Caki2 (cell line): Measurements from ENCODE around the gene CMBL. TPM values are rescaled to one million over a fixed set of nuclear protein-coding genes. Genes with fewer than 3 reads are reported as not detected.
"Not testable (repeated sequence)": the region's sequence is repeated elsewhere in the genome, so short reads cannot be mapped to it uniquely, and the experiment has no call there.

Experiments used
- DNase-seq: peaks from one replicate; pipeline ENCODE4 v3.0.0-alpha.2; 2015; ENCODE audit warnings: low read depth
- in situ Hi-C: cut with HindIII; loops from 2 replicates; pipeline ENCODE4 v1.10.0; 2016; ENCODE audit warnings: low sequenced_read_pairs, low pct_unique_long_range_greater_than_20kb, mixed read lengths
- total RNA-seq: library from RNA; depleted of rRNA; stranded (reverse); fragments of >200 nt; shearing (Covaris generic); gene quantifications from 2 replicates; pipeline ENCODE4 v1.2.3, GENCODE V29; 2014; ENCODE audit warnings: low replicate concordance

The CMBL gene
- total RNA-seq, 1 experiment from 2014 or later = 219 TPM

DNA sequence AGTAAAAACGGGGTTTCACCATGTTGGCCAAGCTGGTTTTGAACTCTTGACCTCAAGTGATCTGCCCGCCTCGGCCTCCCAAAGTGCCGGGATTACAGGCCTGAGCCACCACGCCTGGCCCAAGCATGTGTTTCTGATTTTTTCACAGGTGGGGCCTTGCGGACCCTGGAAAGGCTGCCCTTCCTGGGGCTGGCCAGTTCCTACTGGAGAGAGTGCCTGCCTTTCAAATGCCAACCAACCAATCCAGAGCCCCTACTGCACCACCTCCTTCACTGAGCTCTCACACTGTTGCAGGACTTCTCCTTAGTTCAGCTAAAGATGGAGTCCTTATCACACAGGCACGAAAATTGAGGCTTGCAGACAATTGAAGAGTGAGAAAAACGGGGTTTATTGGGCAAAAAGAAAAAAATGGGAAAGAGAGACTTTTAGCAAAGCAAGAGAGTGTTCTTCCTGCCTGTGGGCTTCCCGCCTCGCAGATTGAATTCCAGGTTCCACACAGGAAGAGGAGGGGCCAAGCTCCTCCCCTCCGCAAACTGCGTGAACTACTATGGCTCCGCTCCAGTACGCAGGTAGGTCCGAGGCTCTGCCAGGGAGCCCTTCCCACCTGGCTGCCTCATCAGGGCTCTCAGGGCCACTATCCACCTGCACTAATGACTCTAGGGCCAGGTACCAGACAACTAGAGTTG lies 8.3 kb upstream of the CMBL start:
- in situ Hi-C loops = no loop called here
- no peak for DNase-seq

DNA sequence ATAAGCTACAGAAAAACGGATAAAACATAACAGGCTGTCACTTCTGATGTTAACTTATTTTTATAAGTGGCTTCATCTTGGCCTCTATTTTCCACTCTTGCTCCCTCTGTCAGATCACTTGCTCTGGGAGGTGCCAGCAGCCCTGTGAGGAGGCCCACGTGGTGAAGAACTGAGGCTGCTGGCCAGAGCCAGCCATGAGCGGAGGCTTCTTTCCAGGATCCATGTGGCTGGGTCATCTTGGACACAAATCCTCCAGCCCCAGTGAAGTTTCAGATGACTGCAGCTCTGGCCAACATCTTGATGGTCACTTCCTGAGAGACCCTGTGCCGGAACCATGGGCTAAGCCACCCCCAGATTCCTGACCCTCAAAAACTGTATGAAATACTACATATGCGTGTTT lies 7.5 kb upstream of the CMBL start:
- no peak for DNase-seq
- in situ Hi-C loops = no loop called here

DNA sequence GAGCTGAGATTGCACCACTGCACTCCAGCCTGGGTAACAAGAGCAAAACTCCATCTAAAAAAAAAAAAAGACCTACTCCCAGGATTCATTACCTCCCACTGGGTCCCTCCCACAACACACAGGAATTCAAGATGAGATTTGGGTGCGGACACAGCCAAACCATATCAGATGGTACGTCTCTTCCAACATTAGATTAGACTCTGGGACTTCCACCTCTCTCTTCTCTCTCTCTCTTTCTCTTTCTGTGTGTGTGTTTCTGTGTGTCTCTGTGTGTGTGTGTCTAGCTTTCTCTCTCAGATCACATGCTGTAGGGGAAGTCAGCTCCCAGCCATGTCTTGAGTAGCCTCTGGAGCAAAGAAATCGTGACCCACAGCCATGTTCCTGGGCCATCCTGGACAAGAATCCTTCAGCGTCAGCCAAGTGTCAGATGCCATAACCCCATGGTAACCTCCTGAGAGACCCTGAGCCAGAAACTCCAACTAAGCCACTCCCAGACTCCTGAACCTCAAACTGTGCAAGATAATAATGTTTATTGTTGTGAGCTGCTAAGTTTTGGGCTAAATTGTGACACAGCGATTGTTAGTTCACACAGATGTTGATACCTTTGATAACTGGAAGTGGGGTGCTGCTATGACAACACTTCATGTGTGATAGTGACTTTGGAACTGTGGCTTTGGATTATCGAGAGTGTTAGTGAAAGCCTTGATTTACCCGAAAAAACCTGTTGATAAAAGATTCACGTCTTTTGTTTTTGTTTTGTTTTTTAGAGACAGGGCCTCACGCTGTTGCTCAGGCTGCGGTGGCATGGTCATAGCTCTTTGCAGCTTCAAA lies 4.1 kb upstream of the CMBL start:
- DNase-seq = no peak
- in situ Hi-C loops = no loop called here

DNA sequence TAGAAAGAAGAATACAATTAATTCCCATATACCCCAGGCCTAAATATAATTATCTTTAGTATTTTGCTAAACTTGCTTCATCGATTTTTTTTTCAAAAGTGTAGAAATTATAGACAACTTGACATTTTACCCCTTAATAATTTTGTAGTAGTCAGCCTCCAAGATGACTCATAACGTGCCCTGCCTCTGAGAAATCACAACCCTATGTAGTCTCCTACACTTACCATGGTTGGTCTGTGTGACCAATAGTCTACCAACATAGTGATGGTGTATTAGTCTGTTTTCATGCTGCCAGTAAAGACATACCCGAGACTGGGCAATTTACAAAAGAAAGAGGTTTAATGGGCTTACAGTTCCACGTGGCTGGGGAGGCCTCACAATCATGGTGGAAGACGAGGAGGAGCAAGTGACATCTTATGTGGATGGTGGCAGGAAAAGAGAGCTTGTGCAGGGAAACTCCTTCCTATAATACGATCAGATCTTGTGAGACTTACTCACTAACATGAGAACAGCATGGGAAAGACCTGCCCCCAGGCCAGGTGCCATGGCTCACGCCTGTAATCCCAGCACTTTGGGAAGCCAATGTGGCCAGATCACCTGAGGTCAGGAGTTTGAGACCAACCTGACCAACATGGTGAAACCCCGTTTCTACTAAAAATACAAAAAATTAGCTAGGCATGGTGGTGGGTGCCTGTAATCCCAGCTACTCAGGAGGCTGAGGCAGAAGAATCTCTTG lies 3.3 kb upstream of the CMBL start:
- in situ Hi-C loops, DNase-seq: not testable (repeated sequence)

DNA sequence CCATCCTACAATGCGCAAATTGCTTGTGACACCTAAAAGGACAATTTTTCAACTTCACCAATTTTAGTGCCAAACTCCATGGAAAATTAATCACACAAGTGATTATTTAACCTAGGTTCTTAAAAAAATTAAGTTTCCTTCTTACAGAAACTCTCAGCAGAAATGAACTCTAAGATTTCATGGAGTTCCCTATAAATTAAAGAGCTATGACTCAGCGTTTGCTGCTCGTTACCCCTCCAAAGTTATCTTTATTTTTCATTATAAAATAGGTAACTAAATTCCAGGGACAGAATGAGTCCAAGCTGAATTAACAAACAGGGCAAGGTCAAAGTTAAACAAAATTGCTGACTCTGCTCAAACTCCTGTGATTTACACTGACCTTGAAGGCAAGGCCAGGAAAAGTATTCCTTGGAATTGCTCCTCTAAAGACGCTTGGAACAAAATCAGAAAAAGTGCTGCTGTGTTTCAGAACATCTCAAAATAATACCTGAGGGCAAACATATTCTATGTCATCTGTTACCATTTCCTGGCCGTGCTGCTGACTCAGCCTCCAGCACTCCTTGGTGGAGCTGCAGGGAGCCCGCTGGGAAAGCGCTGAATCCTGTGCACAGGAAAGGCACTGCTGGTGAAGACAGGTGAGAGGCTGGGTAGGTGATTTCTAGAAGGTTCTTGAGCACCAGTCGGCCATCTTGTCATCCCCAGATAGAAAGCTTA lies 2.5 kb upstream of the CMBL start:
- peak; percentile 77 for DNase-seq
- in situ Hi-C loops = no loop called here

DNA sequence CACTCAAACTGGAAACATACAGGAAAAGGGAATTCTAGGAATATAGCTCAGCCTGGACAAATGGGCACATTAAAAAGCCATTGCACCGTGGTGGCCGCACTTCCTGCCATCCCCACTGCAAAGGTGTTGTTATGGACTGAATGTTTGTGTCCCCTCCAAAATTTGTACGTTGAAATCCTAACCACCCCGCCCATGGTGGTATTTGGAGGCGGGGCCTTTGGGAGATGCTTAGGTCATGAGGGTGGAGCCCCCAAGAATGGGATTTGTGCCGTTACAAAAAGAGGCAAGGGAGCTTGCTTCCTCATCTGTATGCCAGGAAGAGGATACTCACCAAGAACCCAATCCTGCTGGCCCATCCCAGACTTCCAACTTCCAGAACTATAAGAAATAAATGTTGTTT lies 1.1 kb upstream of the CMBL start:
- no peak for DNase-seq
- in situ Hi-C loops = no loop called here

DNA sequence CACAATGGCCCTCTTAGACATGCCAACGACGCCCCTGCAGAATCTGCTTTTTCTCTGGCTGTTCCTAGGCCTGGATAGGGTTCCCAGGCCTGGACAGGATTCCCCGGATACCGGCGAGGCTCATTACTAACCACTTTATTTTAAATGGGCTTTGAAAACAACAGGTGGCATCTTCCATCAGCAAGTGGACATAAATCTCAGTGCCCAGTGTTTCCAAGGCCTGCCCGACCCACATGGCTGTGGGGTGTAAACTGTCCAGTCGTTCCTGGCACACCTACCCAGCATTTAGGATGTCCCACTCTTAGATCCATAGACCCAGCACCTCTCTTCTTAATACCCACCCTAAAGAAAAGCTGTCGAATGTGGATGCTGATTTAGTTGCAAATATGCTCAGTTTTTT lies 896 bp downstream of the CMBL start:
- DNase-seq = peak; percentile 42
- in situ Hi-C loops = no loop called here

DNA sequence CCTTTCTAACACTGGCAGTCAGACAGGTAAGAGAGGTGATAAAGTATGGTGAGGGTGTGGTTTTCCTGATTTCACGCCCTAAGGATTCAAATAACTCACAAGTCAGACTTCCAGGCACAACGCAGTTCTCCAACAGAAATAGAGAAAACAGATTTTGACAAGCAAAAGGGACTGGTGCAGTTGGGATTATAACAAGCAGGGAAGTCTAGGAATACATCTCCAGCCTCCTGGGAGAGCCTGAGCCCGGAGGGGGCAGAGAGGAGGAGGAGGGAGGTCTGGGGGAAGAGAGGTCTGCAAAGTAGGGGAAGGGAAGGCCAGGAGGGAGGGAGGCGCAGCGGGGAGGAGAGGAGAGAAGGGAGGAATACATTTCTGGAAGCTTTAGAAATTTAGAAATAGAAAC lies 1.6 kb downstream of the CMBL start:
- DNase-seq = peak; percentile 45
- in situ Hi-C loops = no loop called here

DNA sequence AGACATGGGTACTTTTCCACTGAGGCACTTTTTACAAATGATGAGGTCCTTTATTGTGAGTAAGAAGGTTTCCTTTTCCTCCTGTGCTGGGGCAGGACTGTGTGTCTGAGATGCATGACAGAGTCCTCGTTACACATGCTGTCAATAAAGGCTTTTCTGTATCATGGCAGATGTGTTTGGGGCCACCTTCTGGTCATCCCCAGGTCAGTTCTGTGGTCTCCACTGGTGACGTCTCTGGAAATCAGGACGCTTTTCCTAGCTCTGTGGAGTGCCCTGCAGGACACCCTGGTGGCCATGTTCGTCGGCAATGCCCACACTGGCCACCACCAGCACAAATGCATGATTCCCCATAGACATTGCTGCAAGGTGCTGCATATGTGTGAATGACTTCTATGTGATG lies 2.8 kb downstream of the CMBL start:
- in situ Hi-C loops = no loop called here
- DNase-seq = peak; percentile 84

DNA sequence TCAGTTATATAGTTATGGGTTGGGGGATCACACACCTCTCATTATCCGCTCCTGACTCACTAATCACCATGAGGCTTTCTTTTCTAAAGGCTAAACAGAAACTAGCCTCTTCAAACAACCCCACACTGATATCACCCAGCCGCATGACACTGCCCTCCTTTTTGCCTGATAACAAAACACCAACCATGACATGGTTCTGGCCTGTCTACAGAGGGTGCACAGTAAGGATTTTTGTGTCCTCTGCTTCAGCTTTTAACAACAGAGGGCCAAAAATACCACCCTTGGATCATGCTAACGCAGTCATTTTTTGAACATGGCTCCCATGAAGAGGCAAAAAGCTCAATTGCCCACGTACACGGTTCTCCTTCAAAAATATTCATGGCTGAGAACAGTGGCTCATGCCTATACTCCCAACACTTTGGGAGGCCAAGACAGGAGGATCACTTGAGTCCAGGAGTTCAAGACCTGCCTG lies 4.0 kb downstream of the CMBL start:
- no peak for DNase-seq
- in situ Hi-C loops = no loop called here

DNA sequence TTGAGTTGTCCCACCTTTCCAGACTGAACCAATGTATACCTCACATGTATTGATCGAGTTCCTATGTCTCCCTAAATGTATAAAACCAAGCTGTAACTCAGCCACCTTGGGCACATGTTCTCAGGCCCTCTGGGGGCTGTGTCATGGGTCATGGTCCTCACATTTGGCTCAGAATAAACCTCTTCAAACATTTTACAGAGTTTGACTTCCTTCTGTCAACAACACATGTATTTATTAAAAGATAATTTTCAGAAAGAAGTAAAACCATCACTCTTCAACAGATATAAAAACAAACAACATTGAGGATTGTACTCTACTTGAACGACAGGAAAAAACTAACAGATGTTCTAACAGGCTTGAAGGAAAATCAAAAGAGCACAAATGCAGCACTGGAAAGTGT lies 4.5 kb downstream of the CMBL start:
- in situ Hi-C loops = no loop called here
- DNase-seq = no peak

DNA sequence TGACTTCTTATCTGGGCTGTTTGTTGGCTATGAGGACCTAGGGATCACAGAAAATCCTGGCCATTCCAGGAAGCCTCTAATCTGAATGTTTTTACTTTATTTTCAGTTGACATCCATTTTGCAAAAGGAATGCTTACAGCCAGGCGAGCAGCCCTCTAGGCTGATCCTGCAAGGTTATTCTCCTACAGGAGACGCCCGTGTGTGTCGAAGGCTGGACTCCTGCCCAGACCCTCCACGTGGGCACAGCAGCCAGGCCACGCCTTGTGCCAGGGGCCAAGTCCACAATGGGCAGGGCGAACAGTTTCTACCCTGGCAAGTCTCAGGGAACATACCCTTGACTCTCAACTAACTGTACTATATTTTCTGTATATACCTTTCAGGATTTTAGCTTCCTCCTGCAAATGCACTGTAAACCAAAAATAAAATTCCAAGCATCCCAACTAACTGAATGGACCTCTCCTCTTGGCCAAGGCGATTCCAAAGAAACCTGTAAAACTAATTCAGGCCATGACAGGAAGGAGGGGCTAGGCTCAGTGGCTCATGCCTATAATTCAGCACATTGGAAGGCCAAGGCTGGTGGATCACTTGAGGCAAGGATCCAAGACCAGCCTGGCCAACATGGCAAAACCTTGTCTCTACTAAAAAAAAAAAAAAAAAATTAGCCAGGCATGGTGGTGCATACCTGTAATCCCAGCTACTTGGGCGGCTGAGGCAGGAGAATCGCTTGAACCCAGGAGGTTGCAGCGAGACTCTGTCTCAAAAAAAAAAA lies 5.7 kb downstream of the CMBL start:
- in situ Hi-C loops = no loop called here
- DNase-seq = peak; percentile 83

DNA sequence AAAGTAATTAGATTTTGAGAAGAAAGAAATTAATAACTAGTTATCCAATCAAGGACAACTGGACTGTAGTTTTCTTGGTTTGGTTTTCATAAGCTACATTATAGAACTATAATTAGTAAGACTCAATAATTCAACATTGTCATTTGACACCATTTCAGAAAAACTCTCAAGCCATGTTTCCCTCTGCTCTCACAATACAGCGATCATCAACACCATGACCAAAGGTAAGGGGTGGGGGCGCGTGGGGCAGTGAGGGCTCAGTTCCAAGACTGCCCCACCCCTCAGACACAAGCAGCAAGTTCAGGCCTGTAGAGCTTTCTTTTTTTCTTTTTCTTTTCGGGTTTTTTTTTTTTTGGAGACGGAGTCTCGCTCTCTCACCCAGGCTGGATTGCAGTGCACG lies 6.4 kb downstream of the CMBL start:
- peak; percentile 55 for DNase-seq
- in situ Hi-C loops = no loop called here

DNA sequence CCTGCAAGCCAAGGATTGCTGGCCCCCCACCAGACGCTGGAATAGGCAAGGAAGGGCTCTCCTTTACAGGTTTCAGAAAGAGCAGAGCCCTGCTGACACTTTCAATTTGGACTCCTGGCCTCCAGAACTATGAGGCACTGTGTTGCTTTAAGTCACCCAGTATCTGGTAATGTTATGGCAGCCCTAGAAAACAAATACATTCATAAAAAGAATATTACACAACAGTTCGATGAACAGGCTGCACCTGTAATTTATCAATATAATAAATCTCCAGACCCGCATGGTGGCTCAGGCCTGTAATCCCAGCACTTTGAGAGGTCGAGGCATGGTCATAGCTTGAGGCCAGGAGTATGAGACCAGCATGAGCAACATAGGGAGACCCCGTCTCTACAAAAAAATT lies 7.5 kb downstream of the CMBL start:
- in situ Hi-C loops = no loop called here
- no peak for DNase-seq

DNA sequence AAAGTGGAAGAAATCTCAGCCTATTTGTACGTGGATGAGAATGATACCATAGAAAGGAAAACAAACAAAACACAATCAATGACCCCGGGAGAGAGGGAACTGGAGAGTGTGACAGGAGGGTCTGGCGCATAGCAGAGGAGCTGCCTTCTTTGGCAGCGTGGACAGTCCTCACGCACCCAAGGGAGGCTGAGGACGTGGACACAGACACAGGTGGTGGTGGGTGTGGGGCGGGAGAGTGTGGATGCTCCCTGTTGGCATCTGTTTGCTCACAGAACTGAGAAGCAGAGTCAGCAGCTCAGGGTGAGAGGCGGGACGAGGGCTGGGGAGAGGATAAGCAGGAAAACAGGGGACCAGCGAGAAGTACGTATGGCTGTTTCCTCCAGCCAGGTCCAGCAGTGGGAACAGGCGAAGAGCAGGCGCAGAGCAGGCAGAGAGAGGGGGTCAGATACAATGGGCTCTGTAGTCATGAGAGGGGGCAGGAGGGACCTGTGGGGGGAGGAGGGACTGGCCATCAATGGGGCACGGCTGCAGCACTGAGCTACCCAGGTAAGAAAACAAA lies 10.0 kb downstream of the CMBL start:
- in situ Hi-C loops = no loop called here
- DNase-seq = no peak

DNA sequence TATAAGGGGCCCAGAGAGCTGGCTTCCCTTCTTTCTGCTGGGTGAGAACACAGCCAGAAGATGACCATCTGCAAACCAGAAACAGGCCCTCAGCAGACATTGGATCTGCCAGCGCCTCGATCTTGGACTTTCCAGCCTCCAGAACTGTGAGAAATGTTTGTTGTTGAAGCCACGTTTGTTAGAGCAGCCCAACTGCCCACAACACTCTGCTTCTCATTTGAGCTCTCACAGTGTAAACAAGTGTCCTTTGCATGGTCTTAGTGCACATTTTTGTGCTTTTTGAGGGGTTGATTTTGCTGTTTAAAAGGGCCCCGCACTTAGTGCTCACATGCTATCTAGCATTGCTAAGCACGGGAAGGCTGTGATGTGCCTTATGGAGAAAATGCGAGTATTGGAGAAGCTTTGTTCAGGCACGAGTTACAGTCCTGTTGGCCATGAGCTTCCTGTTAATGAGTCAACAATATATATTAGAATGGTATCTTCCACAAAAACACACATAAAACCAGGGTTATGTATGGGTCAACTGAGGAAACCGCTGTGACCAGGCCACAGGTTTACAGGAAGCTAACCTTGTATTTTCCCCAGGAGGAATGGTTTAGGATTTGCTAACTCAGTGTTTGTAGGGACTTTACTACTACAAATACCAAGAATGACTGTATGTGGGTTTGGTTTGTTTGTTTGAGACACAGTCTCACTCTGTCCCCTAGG lies 11.9 kb downstream of the CMBL start:
- in situ Hi-C loops = no loop called here
- peak; percentile 35 for DNase-seq
